ENCODE data around the gene PSMB2.

Gene PSMB2

DNA sequence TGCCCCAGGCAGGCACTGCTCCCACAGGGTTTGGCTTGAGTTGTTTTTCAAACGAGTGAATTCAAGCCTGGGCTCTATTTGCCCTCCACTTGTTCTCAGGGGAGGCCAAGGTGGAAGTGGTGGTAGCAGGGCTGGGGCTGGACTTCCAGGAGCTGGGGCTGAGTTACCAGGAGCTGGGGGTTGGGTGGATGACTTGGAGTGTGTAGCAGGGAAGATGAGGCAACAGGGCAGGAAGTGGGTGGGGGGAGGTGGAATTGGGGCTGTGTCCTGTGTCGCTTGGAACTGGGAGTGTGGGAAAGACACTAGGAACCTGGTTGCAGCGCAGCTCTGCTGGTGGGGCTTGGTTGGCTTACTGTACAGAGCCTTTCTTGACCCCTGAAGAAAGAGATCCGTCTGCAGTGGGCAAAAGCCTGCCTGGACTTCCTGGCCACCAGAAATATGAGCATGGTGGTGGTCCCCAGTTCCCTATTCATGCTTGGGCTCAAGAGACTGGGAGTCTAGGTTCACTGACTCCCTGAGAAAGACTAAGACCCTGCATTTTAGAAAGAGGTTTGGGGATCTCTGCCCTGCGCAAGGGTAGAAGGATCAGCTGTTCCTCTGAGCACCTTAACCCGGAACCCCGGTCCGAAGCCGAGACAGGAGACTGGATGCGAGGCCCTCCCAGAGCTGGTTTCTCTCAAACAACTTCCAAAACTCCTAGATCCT, 65.1 kb downstream of the PSMB2 start:
- Histone ChIP-seq H3K27ac (peak overlapping the region in 1 of 21 experiments; percentile 5), H3K4me3 (peak overlapping the region in 4 of 7 experiments; percentile 19 to 43 (median 40))

DNA sequence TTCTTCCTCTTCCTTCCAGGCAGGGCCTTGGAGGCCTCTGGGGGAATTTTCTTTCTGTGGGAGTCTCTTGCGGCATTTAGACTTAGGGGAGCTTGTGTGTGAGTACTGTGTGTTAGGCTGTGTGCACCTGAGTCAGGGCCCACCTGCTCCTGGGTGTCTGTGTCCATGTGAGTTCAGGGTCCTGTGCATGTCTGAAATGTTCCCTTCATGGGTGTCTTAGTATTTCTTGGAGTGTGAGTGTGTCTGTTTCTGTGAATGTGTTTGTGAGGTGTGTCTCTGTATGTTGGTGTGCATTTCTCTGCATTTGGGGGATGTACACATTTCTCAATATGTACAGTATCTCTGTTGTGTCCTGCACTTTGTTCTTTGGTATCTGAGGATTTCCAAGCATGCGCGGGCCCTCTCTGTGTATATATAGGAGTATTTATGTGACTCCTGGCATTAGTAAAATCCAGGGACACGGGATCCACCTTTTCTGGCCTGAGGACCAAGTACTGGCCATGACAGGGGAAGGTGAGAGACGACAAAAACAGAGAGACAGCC, 65.8 kb downstream of the PSMB2 start:
- Histone ChIP-seq H3K4me3 (no peak overlapping the region), H3K27ac (peak overlapping the region in 1 of 21 experiments; percentile 5)

DNA sequence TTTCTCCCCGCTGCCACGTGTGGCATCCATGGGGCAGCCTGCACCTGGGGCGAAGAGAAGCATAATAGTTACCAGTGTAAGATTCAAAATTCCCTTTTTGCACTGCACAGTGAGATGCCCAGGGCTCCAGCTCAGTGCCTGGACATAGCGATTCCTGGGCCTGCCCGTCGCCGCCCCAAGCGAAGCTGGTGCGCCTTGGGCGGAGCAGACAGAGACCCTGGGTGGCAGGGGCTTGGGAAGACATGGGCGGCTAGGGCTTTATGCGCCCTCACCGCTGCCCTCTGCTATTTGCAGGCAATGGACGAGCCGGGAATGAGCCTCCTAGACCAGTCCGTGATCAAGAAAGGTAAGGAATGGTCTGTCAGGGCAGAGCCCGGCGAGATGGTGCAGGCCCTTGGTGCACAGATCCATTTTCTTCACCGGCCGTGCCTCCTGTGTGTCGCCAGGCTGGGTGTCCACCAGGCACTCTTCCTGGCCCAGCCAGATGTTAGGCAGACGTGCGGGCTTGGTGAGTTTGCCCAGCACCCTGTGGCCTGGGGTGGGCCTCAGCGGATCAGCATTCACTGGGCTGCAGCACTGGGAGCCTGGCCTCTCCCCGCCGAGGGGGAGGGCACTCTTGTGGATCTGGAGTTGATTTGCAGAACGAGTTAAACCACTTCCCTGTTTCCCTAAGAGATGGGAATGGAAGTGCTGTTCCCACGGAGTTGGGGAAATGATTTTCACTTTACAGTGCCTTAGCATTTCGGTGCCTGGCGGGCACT, 66.5 kb downstream of the PSMB2 start:
- no peak overlapping the region for H3K4me3 ChIP-seq
- no peak overlapping the region for H3K27ac ChIP-seq

DNA sequence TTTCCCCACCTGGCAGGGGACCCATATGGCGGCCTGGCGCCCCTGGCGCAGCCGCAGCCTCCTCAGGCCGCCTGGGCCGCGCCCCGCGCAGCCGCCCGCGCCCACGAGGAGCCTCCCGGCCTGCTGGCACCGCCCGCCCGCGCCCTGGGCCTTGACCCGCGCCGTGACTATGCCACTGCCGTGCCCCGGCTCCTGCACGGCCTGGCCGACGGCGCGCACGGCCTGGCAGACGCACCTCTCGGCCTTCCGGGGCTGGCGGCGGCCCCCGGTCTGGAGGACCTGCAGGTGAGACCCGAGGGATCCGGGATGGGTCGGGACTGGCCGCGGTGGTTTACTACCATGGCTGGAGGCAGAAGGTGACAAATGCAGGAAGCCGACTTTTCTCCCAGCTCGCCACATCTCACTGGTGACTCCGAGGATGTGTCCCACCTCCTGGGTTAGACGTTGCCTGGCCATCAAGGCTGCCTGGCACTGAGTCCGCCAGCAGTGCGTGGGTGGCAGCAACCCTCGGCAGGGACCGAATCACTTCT, 67.1 kb downstream of the PSMB2 start:
- Histone ChIP-seq H3K27ac (peak overlapping the region in 2 of 21 experiments; percentile 56 to 61), H3K4me3 (peak overlapping the region in 6 of 7 experiments; percentile 30 to 51 (median 42))

DNA sequence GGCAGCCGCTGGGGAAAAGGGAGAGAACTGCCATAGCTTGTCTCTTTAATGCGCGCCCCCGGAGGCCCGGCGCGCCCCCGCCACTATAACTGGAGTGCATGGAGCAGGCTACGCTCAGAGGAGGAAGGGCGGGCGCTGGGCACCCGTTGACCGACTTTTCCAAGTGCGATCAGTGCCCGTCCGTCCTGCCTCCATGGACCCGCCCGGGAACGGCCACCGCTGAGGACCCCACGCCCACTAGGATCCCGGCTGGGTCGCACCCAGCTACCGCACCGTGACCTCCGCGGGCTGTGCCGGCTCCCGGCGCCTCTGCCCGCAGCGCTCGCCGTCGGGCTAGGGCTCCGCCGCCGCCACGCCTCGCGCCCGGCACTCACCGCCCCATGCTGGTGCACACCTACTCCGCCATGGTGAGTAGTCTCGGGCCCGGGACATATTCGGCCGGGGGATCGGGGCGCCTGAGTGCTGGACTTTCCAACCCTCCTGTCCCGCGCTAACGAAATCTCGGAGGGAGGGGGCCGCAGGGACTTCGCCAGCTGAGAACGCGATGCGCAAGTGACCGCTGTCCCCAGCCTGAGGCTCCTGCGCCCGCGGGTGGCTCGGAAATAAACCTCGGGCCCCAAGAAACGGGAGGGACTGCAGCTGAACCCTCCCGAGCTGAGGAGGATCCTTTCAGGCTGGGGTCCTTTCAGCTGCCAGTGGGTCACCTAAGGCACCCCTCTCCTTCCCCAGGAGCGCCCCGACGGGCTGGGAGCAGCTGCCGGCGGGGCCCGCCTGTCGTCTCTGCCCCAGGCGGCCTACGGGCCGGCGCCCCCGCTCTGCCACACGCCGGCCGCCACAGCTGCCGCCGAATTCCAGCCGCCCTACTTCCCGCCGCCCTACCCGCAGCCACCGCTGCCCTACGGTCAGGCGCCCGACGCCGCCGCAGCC, 67.9 kb downstream of the PSMB2 start, which contains the start of gene TFAP2E:
Gene TFAP2E, plus strand, starts transcription at position 117 of the 927 bp plus-strand sequence. Its CDS starts 264 bp downstream, at position 381.
- peak within 1 kb of the TSS; percentile 30 to 51 (median 42) for H3K4me3 ChIP-seq
- peak within 1 kb of the TSS in 4 of 21 experiments; percentile 18 to 61 (median 56) for H3K27ac ChIP-seq

DNA sequence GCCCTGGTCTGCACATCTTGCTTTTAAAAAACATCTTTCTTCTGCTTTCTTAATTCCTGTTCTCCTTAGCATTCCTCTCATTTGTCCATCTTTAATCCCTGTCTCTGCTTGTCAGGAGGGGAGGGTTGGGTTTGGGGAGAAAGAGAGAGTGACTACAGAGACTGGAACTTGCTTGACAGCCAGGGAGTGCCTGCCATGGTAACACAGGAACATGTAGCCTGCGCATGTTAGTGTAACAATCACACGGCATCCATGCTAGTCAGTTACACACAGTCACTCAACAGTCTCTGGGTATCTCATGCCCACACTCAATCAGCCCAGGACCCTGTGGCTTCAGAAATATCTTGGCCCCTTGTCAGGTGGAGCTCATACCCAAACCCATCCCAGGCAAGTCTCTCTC, 69.0 kb downstream of the PSMB2 start:
- Histone ChIP-seq H3K4me3 (no peak overlapping the region), H3K27ac (no peak overlapping the region)

DNA sequence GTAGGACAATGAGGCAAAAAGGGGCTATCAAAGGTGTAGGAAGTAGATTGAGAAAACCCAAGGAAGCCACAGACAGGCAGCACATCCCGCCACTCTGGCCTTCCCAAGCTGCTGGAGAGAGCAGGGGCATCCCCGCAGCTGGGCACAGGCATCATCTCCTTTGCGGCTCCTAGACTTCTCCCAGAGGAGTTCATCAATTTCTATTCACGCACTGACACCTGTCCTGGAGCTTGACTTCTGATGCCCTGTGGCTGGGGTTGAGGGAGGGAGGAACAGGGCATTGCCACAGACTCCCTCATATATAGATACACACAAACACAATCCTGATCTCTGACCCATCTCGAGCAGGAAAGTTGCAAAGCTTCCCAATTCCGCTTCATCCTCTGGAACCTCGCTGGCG, 70.1 kb downstream of the PSMB2 start:
- no peak overlapping the region for H3K27ac ChIP-seq

DNA sequence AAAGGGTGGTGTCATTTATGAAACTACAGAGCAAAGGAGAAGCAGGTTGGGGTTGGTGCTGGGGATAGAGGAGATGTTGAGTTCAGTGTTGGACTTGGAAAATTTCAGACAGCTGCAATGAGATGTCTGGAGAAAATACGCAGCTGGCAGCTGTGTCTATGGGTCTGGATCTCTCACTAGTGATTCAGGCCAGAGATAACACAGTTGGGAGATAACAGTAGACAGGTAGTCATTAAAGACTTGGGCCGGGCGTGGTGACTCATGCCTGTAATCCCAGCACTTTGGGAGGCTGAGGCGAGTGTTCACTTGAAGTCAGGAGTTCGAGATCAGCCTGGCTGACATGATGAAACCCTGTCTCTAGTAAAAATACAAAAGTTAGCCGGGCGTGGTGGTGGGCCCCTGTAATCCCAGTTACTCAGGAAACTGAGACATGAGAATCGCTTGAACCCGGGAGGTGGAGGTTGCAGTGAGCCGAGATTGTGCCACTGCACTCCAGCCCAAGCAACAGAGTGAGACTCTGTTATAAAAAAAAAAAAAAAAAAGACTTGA, 70.7 kb downstream of the PSMB2 start:
- no peak overlapping the region for H3K4me3 ChIP-seq
- no peak overlapping the region for H3K27ac ChIP-seq

More for the DNA sequence above, 70.1 kb downstream of the PSMB2 start:
- no peak overlapping the region for H3K4me3 ChIP-seq

DNA sequence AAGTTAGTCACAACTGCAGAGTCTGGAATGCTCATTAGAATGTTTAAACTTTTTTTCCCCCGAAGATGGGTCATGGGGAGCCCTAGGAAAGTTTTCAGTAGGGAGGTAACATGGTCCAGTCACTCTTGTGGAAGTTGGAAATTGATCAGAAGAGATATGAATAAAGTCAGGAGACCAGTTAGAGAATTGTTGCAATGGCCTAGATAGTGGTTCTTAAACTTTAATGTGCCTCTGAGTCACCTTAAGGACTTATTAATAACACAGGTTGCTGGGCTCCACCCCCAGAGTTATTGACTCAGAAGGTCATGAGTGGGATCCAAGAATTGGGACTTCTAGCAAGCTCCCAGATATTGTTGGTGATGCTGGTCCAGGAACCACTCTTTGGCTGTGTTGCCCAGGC, 71.4 kb downstream of the PSMB2 start:
- H3K4me3 ChIP-seq: no peak overlapping the region

DNA sequence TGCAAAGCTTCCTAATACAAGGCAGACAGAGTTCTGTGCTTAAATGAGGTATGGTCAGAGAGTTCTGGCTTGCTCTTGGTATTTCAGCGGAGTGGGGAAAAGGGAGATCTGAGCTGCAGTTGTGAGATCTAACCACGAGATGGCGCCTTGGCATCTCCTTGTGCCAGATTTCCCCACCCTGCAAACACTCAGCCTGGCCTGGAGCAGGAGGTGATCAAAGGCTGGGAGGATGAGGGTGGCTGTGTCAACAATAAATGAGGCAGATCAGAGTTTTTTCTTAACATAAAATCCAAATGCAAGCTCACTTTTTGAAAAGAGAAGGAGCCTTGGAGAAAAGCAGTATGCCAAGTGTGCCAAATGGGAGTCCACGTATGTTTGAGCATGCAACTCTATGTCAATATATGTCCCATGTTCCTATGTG, 72.3 kb downstream of the PSMB2 start:
- no peak overlapping the region for H3K4me3 ChIP-seq
- H3K27ac ChIP-seq: no peak overlapping the region

More for the DNA sequence above, 71.4 kb downstream of the PSMB2 start:
- H3K27ac ChIP-seq: no peak overlapping the region

DNA sequence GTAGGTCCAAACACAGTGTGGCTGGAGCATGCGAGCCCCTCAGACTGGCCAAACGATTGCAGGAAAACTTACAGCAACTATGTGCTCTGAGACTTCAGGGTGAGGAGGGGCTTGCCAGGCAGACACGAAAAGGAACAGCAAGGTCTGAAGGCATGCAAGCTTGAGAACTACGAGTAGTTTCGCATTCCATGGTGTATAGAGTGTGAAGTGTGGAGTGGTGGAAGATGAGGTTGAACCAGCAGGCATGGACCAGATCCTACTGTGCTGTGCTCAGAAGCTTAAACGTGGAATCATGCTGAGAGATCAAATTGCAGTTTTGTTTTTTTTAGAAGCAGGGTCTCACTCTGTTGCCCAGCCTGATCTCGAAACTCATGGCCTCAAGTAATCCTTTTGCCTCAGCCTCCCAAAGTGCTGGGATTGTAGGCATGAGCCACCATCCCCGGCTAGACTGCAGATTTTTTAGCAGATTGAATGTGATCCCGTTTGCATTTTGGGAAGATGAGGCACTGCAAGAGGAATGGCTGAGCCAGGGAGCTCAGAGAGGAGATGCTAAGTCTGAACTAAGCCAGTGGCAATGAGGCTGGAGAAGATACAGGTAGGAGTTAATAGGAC, 73.3 kb downstream of the PSMB2 start:
- H3K27ac ChIP-seq: no peak overlapping the region
- no peak overlapping the region for H3K4me3 ChIP-seq

DNA sequence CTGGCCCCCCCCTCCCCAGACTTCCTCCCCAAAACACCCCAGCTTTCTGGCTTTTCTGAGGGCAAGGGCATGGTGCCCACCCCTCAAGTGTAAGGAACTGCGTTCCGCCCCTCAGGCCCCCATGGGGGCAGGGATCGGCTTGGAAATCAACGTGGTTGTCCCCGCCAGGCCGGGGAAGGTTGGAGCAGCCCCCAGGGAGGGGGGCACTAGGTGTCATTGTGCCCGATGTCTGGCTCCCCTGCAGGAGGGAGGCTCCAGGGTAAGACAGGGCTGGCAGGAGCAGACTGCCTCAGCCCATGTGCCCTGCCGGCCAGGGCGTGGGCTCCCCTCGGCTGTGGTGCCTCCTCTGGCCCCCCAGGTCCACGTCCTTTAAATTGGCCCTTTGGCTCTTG, 75.6 kb downstream of the PSMB2 start:
- Histone ChIP-seq H3K4me3 (no peak overlapping the region), H3K27ac (no peak overlapping the region)

DNA sequence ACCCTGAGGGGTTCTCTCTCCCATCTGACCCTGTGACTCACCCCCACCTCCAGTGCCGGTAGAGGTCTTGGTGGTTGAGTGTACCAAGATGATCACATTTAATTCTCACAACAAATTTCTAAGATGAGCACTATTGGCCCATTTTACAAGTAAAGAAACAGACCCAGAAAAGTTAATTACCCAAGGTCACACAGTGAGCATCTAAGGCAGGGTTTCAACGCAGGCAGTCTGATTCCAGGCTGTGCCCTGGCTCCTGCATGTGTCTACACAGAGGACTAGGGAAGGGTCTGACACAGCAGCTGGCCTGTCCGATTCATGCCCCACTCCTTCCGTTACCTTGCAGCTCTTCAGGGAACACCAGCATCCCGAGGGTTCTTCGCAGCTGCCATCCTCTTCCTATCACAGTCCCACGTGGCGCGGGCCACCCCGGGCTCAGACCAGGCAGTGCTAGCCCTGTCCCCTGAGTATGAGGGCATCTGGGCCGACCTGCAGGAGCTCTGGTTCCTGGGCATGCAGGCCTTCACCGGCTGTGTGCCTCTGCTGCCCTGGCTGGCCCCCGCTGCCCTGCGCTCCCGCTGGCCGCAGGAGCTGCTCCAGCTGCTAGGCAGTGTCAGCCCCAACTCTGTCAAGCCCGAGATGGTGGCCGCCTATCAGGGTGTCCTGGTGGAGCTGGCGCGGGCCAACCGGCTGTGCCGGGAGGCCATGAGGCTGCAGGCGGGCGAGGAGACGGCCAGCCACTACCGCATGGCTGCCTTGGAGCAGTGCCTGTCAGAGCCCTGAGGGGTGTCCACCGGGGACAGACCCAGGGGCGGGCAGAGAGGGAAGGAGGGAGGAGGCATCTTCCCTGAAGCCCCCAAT, 76.2 kb downstream of the PSMB2 start:
- Histone ChIP-seq H3K4me3 (no peak overlapping the region), H3K27ac (no peak overlapping the region)

DNA sequence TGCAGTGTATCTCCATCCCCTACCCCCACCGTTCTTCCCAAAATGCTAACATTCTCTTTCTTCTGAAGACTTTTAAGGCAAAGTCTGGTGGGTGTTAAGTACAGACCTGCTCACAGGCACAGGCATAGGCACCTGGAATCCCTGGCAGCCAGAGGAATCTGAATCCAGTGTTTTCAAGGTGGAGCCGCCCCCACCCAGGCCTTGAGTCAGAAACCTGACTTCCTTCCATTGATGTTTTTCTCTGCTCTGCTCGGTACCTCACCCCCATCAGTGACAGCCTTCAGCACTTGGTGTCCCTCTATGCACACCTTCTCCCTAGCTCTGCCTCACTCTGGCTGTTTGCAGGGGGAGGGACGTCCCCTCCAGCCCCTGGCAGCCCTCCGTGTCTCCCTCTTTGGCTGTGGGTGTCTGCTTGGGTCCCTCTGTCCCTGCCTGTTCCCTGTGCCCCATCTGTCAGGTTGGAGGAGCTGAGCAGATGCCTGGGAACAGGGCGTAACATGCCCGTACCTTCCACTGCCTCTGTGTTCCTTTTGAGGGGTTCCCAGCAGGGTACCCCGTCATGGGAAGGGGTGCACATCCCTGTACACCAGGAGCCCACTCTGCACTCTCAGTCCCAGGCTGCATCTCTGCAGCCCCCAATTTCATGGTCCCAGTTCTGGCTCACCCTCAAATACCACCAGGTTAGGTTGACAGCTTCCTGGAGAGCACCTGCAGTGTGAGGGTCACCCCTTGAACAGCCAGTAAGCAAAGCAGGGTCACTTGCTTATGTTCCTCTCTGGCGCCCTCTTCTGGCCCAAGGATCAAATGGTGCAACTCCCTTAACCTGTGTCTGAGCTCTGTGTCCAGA, 77.1 kb downstream of the PSMB2 start:
- Histone ChIP-seq H3K27ac (no peak overlapping the region), H3K4me3 (no peak overlapping the region)

DNA sequence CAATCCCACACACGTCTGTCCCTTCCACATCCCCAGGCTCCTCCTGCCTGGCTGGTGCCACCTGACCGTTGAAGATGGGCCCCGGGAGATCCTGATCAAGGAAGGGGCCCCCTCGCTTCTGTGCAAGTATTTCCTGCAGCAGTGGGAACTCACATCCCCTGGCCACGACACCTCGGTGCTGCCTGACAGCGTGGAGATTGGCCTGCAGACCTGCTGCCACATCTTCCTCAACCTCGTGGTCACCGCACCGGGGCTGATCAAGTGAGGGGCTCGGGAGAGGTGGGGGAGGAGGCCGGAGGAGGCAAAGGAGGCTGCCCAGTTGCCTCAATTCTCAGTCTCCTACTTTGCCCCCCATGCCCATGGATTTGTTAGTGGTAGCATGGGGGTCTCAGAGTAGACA, 78.2 kb downstream of the PSMB2 start:
- Histone ChIP-seq H3K27ac (no peak overlapping the region), H3K4me3 (no peak overlapping the region)

DNA sequence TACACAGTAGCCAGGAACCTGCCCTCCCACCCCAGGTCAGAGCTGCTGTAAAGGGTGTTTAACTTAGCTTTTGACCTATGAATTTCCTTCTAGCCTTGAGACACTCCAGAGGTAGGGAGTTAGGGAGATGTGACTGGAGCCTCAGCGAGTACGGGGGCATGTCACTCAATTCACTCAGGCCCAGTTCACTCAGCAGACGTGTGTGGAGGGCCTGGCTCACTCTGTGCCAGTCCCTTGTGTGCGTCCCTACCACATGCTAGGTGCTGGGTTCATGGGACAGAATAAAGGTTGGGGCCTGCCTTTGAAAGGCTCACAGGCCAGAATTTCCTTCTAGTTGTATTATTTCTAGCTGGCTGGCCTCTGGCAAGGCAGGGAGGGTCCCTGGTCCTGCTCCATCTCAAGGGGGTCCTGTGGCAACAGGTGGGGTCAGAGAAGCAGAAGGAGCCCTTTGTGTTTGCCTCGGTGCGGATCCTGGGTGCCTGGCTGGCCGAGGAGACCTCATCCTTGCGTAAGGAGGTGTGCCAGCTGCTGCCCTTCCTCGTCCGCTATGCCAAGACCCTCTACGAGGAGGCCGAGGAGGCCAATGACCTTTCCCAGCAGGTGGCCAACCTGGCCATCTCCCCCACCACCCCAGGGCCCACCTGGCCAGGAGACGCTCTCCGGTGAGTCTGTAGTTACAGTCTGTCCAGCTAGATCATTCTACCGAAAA, 79.2 kb downstream of the PSMB2 start:
- no peak overlapping the region for H3K4me3 ChIP-seq
- no peak overlapping the region for H3K27ac ChIP-seq

Measured in skin epidermis (tissue), 12 donors.